ENCODE data around the gene ARHGEF37.

ARHGEF37 gene

GRCh38 chr5:149617760-149618306 lies 36.5 kb downstream of the ARHGEF37 start:
- H3K4me3 ChIP-seq (ENCODE audit: low read depth, low read length), result no peak overlapping the region
- TF ChIP-seq CTCF (IDR thresholded peaks at IDR 0.05; ENCODE audit: low read depth, low read length), result no peak

- peak; percentile 69 for TF ChIP-seq CTCF (IDR thresholded peaks at IDR 0.05; ENCODE audit: low read depth, low read length)
- no peak overlapping the region for H3K4me3 ChIP-seq (ENCODE audit: low read depth, low read length)
These were observed 37.4 kb downstream of the ARHGEF37 start for GRCh38 chr5:149618581-149619248.

- no peak for TF ChIP-seq CTCF (IDR thresholded peaks at IDR 0.05; ENCODE audit: low read depth, low read length)
- H3K4me3 ChIP-seq (ENCODE audit: low read depth, low read length), result no peak overlapping the region
These were observed 40.3 kb downstream of the ARHGEF37 start for GRCh38 chr5:149621415-149622098.

GRCh38 chr5:149622466-149622865 lies 41.2 kb downstream of the ARHGEF37 start:
- no peak overlapping the region for H3K4me3 ChIP-seq (ENCODE audit: low read depth, low read length)
- TF ChIP-seq CTCF (IDR thresholded peaks at IDR 0.05; ENCODE audit: low read depth, low read length), result no peak

- no peak for TF ChIP-seq CTCF (IDR thresholded peaks at IDR 0.05; ENCODE audit: low read depth, low read length)
- H3K4me3 ChIP-seq (ENCODE audit: low read depth, low read length), result no peak overlapping the region
These were observed 42.2 kb downstream of the ARHGEF37 start for GRCh38 chr5:149623473-149623872.

GRCh38 chr5:149627070-149627469 lies 45.8 kb downstream of the ARHGEF37 start:
- no peak for TF ChIP-seq CTCF (IDR thresholded peaks at IDR 0.05; ENCODE audit: low read depth, low read length)
- H3K4me3 ChIP-seq (ENCODE audit: low read depth, low read length), result no peak overlapping the region

- H3K4me3 ChIP-seq (ENCODE audit: low read depth, low read length), result no peak overlapping the region
- TF ChIP-seq CTCF (IDR thresholded peaks at IDR 0.05; ENCODE audit: low read depth, low read length), result no peak
These were observed 46.9 kb downstream of the ARHGEF37 start for GRCh38 chr5:149628221-149628620.
